Activated CD4-positive, alpha-beta T cell treated with anti-CD3 and anti-CD28 coated beads, Interleukin-2, Interleukin-6, amounts not matched to agents 100 ng/mL and 50 ng/mL, durations not matched to agents 16 hours and 8 hours (primary cell): ENCODE data around the gene MTF1.

Source experiments
- DNase-seq: peaks from one replicate; pipeline ENCODE4 v3.0.0-alpha.2; 2020

The MTF1 gene

GRCh38 chr1:37828410-37829074 lies 30.9 kb downstream of the MTF1 start:
- no peak for DNase-seq

- DNase-seq = peak; percentile 36
These were observed 33.9 kb downstream of the MTF1 start for GRCh38 chr1:37825506-37825905.

- no peak for DNase-seq
These were observed 35.4 kb downstream of the MTF1 start for GRCh38 chr1:37824001-37824400.

GRCh38 chr1:37822906-37823815 lies 36.2 kb downstream of the MTF1 start:
- peak; percentile 50 for DNase-seq

- DNase-seq = no peak
These were observed 37.9 kb downstream of the MTF1 start for GRCh38 chr1:37821481-37821880.

GRCh38 chr1:37817481-37817880 lies 41.9 kb downstream of the MTF1 start:
- no peak for DNase-seq

GRCh38 chr1:37814252-37814651 lies 45.1 kb downstream of the MTF1 start:
- no peak for DNase-seq

GRCh38 chr1:37813529-37814145 lies 45.8 kb downstream of the MTF1 start:
- DNase-seq = no peak

- DNase-seq = peak; percentile 83
These were observed 48.3 kb downstream of the MTF1 start for GRCh38 chr1:37811027-37811655.

GRCh38 chr1:37809942-37810341 lies 49.5 kb downstream of the MTF1 start:
- no peak for DNase-seq

GRCh38 chr1:37808369-37809319 lies 50.7 kb downstream of the MTF1 start:
- DNase-seq = peak; percentile 62

GRCh38 chr1:37807555-37808368 lies 51.6 kb downstream of the MTF1 start, which contains the start of the genes C1orf122 and YRDC:
Gene C1orf122, plus strand, starts transcription at chr1:37807790. Its CDS starts 615 bp downstream, at chr1:37808405.
Gene YRDC, minus strand, starts transcription at chr1:37808208. Its CDS starts 28 bp downstream, at chr1:37808180.
- peak; percentile 96 for DNase-seq

- no peak for DNase-seq
These were observed 52.2 kb downstream of the MTF1 start for GRCh38 chr1:37807220-37807554.

- no peak for DNase-seq
These were observed 57.0 kb downstream of the MTF1 start for GRCh38 chr1:37802439-37802838.

GRCh38 chr1:37797750-37798345 lies 61.5 kb downstream of the MTF1 start:
- no peak for DNase-seq

GRCh38 chr1:37795340-37796125 lies 63.9 kb downstream of the MTF1 start:
- peak; percentile 60 for DNase-seq

- DNase-seq = no peak
These were observed 64.7 kb downstream of the MTF1 start for GRCh38 chr1:37794372-37795339.

GRCh38 chr1:37793773-37794371 lies 65.5 kb downstream of the MTF1 start, which contains the start of gene MANEAL:
Gene MANEAL, plus strand, starts transcription at chr1:37793847. Its CDS starts 336 bp downstream, at chr1:37794183.
- peak; percentile 43 for DNase-seq
